Skeletal muscle tissue (tissue), 4 donors: ENCODE results near the gene DCAF10. TPM values are rescaled to one million over a fixed set of nuclear protein-coding genes. Genes with fewer than 3 reads are reported as not detected.
"Not testable (repeated sequence)": the region's sequence is repeated elsewhere in the genome, so short reads cannot be mapped to it uniquely, and the experiment has no call there.

Experiments
- H3K27ac ChIP-seq: one replicate; pipeline ENCODE4 v1.7.0; 2013; ENCODE audit warnings: mild to moderate bottlenecking, low read depth, low read length, inconsistent platforms
- H3K27me3 ChIP-seq, 3 donors: one replicate each; pipeline ENCODE4 v1.7.0; 2013; ENCODE audit warnings: low read length in 3 of 3; ENCODE audit not compliant: control insufficient read depth in 3 of 3, insufficient read depth in 3 of 3
- H3K36me3 ChIP-seq, 3 donors: one replicate each; pipeline ENCODE4 v1.7.0; 2013; ENCODE audit warnings: low read length in 3 of 3; ENCODE audit not compliant: control insufficient read depth in 3 of 3, insufficient read depth in 3 of 3
- H3K4me1 ChIP-seq, 3 donors: one replicate each; pipeline ENCODE4 v1.7.0; 2013; ENCODE audit warnings: low read length in 3 of 3, mild to moderate bottlenecking in 3 of 3; ENCODE audit not compliant: control insufficient read depth in 3 of 3, insufficient read depth in 3 of 3
- H3K4me3 ChIP-seq, 3 donors: one replicate each; pipeline ENCODE4 v1.7.0; 2013; ENCODE audit warnings: low read length in 3 of 3
- H3K9ac ChIP-seq, 3 donors: one replicate each; pipeline ENCODE4 v1.7.0; 2013; ENCODE audit warnings: low read length in 3 of 3, mild to moderate bottlenecking in 3 of 3, moderate library complexity in 2 of 3, low read depth in 1 of 3
- H3K9me3 ChIP-seq, 3 donors: one replicate each; pipeline ENCODE4 v1.7.0; 2013; ENCODE audit warnings: low read length in 3 of 3; ENCODE audit not compliant: control insufficient read depth in 3 of 3
- total RNA-seq: library from RNA; depleted of rRNA; stranded (reverse); fragments of >200 nt; gene quantifications from one replicate; pipeline ENCODE4 v1.2.3, GENCODE V29; 2014
- donor health status: Osteomylitis.

Gene DCAF10
- total RNA-seq, 1 donor from 2014 or later, result 13.6 TPM

- no peak overlapping the region for H3K4me3 ChIP-seq
- no peaks in the 10 kb centered on the region for H3K9me3 ChIP-seq
- H3K4me1 ChIP-seq, result no peaks in the 10 kb centered on the region
- H3K36me3 ChIP-seq, result peaks cover 0 to 5% (median 3%) of the 10 kb centered on the region in 3 donors
- no peak overlapping the region for H3K27ac ChIP-seq
- no peaks in the 10 kb centered on the region for H3K27me3 ChIP-seq
- H3K9ac ChIP-seq, result no peak overlapping the region
These were observed 18.3 kb downstream of the DCAF10 start for GRCh38 chr9:37818849-37819248.

- Histone ChIP-seq H3K9ac (no peak overlapping the region), H3K27ac (no peak overlapping the region), H3K4me1 (no peaks in the 10 kb centered on the region), H3K27me3 (no peaks in the 10 kb centered on the region), H3K9me3 (no peaks in the 10 kb centered on the region), H3K36me3 (peaks cover 0 to 11% (median 7%) of the 10 kb centered on the region in 3 donors), H3K4me3 (no peak overlapping the region)
These were observed 19.5 kb downstream of the DCAF10 start for GRCh38 chr9:37820142-37820541.

GRCh38 chr9:37825174-37825573, 24.6 kb downstream of the DCAF10 start:
- H3K27me3 ChIP-seq, H3K9ac ChIP-seq, H3K4me3 ChIP-seq, H3K4me1 ChIP-seq, H3K9me3 ChIP-seq, H3K27ac ChIP-seq: not testable (repeated sequence)
- peaks cover 3 to 17% (median 16%) of the 10 kb centered on the region in 3 donors for H3K36me3 ChIP-seq

GRCh38 chr9:37827483-37828165, 27.0 kb downstream of the DCAF10 start:
- Histone ChIP-seq H3K9me3 (no peaks in the 10 kb centered on the region), H3K4me3 (no peak overlapping the region), H3K27me3 (no peaks in the 10 kb centered on the region), H3K4me1 (peaks cover 0 to 3% (median 0%) of the 10 kb centered on the region in 3 donors), H3K27ac (no peak overlapping the region), H3K36me3 (peaks cover 3 to 14% (median 14%) of the 10 kb centered on the region in 3 donors), H3K9ac (no peak overlapping the region)

GRCh38 chr9:37835821-37836220, 35.2 kb downstream of the DCAF10 start:
- H3K4me1 ChIP-seq, result no peaks in the 10 kb centered on the region
- H3K9me3 ChIP-seq, result no peaks in the 10 kb centered on the region

GRCh38 chr9:37836386-37836785, 35.8 kb downstream of the DCAF10 start:
- no peaks in the 10 kb centered on the region for H3K9me3 ChIP-seq
- no peak overlapping the region for H3K4me3 ChIP-seq
- H3K27me3 ChIP-seq, result no peaks in the 10 kb centered on the region
- no peak overlapping the region for H3K9ac ChIP-seq
- peaks cover 0 to 2% (median 0%) of the 10 kb centered on the region in 3 donors for H3K36me3 ChIP-seq
- H3K4me1 ChIP-seq, result no peaks in the 10 kb centered on the region
- no peak overlapping the region for H3K27ac ChIP-seq

More at GRCh38 chr9:37835821-37836220, 35.2 kb downstream of the DCAF10 start:
- Histone ChIP-seq H3K27ac (no peak overlapping the region), H3K9ac (no peak overlapping the region), H3K36me3 (peaks cover 0 to under 1% (median 0%) of the 10 kb centered on the region in 3 donors), H3K27me3 (no peaks in the 10 kb centered on the region), H3K4me3 (no peak overlapping the region)

GRCh38 chr9:37839496-37840461, 39.2 kb downstream of the DCAF10 start:
- H3K27ac ChIP-seq, result no peak overlapping the region
- H3K4me3 ChIP-seq, result no peak overlapping the region
- no peaks in the 10 kb centered on the region for H3K27me3 ChIP-seq
- H3K36me3 ChIP-seq, result peaks cover 0 to 6% (median 5%) of the 10 kb centered on the region in 3 donors
- no peaks in the 10 kb centered on the region for H3K9me3 ChIP-seq
- no peak overlapping the region for H3K9ac ChIP-seq
- no peaks in the 10 kb centered on the region for H3K4me1 ChIP-seq

GRCh38 chr9:37840560-37841194, 40.1 kb downstream of the DCAF10 start:
- H3K4me1 ChIP-seq, result no peaks in the 10 kb centered on the region
- no peaks in the 10 kb centered on the region for H3K9me3 ChIP-seq
- H3K27ac ChIP-seq, result no peak overlapping the region
- no peaks in the 10 kb centered on the region for H3K27me3 ChIP-seq
- no peak overlapping the region for H3K9ac ChIP-seq
- peaks cover 0 to 6% (median 5%) of the 10 kb centered on the region in 3 donors for H3K36me3 ChIP-seq
- H3K4me3 ChIP-seq, result no peak overlapping the region

- H3K27ac ChIP-seq, result no peak overlapping the region
These were observed 51.6 kb downstream of the DCAF10 start for GRCh38 chr9:37852222-37852621.

More at GRCh38 chr9:37852222-37852621, 51.6 kb downstream of the DCAF10 start:
- no peak overlapping the region for H3K4me3 ChIP-seq
- no peak overlapping the region for H3K9ac ChIP-seq
- H3K9me3 ChIP-seq, result no peaks in the 10 kb centered on the region
- no peaks in the 10 kb centered on the region for H3K4me1 ChIP-seq
- H3K36me3 ChIP-seq, result peaks cover 0 to 2% (median 0%) of the 10 kb centered on the region in 3 donors
- no peaks in the 10 kb centered on the region for H3K27me3 ChIP-seq
